Measurements from ENCODE around the gene MYO9B.

MYO9B gene

DNA sequence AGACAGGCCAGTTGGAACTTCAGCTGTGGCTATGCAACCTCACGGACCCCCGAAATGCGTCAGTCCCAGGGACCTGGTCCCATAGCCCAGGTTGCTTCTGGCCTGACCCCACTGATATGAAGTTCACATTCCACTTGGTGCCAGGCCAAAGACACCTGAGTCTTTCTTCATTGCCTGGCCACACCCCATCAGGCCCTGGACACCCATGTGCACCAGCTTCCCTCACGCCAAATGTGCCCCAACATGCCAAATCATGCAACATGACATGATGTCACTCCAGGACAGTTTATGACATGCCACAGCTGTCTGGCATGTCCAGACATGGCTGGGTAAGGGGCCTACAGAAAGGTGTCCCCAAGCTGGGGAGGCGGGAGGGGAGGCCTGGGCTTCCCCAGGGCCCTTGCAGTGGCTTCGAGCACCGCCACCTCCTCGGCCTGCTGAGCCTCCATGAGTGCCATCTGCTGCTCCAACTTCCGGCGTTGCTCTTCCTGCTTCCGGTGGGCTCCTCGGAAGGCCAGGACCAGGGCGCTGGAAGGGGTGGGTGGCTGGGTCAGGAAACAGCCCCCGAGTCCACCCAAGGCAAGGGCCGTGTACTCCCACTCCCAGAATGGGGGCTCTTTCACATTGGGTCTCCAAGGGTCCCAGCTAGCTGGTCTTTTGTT lies 174.4 kb downstream of the MYO9B start:
- Histone ChIP-seq H3K36me3 (ENCODE audit: control insufficient read depth in 1 of 2, insufficient read depth in 2 of 2, low read length in 2 of 2) (no peaks in the 10 kb centered on the region), H3K4me3 (ENCODE audit: low read depth in 1 of 2, low read length in 2 of 2) (no peak overlapping the region), H3K27me3 (ENCODE audit: low read depth, low read length) (no peaks in the 10 kb centered on the region), H3K4me1 (ENCODE audit: control insufficient read depth in 1 of 2, insufficient read depth in 2 of 2, low read length in 2 of 2) (peaks cover 6 to 14% of the 10 kb centered on the region in 2 donors), H3K9me3 (ENCODE audit: control insufficient read depth in 1 of 2, low read length in 2 of 2) (no peaks in the 10 kb centered on the region), H3K27ac (ENCODE audit: low read length) (no peak overlapping the region)

- Histone ChIP-seq H3K27me3 (ENCODE audit: low read depth, low read length) (no peaks in the 10 kb centered on the region), H3K4me3 (ENCODE audit: low read depth in 1 of 2, low read length in 2 of 2) (no peak overlapping the region), H3K36me3 (ENCODE audit: control insufficient read depth in 1 of 2, insufficient read depth in 2 of 2, low read length in 2 of 2) (no peaks in the 10 kb centered on the region), H3K9me3 (ENCODE audit: control insufficient read depth in 1 of 2, low read length in 2 of 2) (peaks cover 0 to 6% of the 10 kb centered on the region in 2 donors), H3K27ac (ENCODE audit: low read length) (no peak overlapping the region), H3K4me1 (ENCODE audit: control insufficient read depth in 1 of 2, insufficient read depth in 2 of 2, low read length in 2 of 2) (no peaks in the 10 kb centered on the region)
Measured at GRCh38 chr19:17254636-17255035, 179.1 kb downstream of the MYO9B start.

DNA sequence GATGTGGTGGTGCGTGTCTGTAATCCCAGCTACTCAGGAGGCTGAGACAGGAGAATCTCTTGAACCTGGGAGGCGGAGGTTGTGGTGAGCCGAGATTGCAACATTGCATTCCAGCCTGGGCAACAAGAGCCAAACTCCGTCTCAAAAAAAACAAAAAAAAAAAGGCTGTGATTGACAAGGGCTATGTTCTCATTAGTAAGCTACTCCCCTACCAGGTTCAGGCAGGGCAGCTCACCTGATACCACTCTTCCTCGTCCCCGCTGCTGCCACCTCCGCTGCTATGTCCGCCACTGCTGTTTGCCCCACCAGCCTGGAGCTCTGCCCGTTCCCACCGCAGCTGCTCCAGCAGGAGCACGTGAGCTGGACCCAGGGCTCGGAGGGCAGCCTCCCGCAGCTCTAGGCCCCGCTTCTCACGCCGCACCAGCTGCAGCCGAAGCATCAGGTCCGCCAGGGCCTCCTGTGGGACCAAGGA lies 179.6 kb downstream of the MYO9B start:
- H3K27me3 ChIP-seq (ENCODE audit: low read depth, low read length), result no peaks in the 10 kb centered on the region
- no peak overlapping the region for H3K27ac ChIP-seq (ENCODE audit: low read length)
- peaks cover 0 to 8% of the 10 kb centered on the region in 2 donors for H3K9me3 ChIP-seq (ENCODE audit: control insufficient read depth in 1 of 2, low read length in 2 of 2)
- no peak overlapping the region for H3K4me3 ChIP-seq (ENCODE audit: low read depth in 1 of 2, low read length in 2 of 2)
- H3K36me3 ChIP-seq (ENCODE audit: control insufficient read depth in 1 of 2, insufficient read depth in 2 of 2, low read length in 2 of 2), result no peaks in the 10 kb centered on the region
- H3K4me1 ChIP-seq (ENCODE audit: control insufficient read depth in 1 of 2, insufficient read depth in 2 of 2, low read length in 2 of 2), result no peaks in the 10 kb centered on the region

DNA sequence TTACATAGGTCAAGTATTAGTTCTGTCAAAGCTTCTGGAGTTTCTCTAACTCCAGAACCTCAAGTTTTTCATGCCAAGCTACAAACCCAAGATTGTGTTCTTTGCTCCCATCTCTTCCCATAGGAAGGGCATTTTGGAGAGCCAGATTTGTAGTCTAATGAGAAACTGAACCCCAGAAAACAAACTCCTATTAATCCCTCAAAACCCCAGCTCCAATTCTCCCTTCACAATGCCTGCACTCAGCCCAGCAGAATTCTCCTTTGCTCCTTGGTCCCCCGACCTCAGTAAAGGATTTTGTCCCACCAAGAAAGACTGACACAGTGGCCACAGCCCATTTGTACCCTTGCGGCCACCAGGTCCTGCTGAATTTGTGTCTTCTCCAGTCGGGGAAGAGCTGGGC lies 180.6 kb downstream of the MYO9B start:
- no peak overlapping the region for H3K27ac ChIP-seq (ENCODE audit: low read length)
- H3K9me3 ChIP-seq (ENCODE audit: control insufficient read depth in 1 of 2, low read length in 2 of 2), result peaks cover 0 to 8% of the 10 kb centered on the region in 2 donors
- no peaks in the 10 kb centered on the region for H3K27me3 ChIP-seq (ENCODE audit: low read depth, low read length)
- H3K36me3 ChIP-seq (ENCODE audit: control insufficient read depth in 1 of 2, insufficient read depth in 2 of 2, low read length in 2 of 2), result no peaks in the 10 kb centered on the region
- H3K4me1 ChIP-seq (ENCODE audit: control insufficient read depth in 1 of 2, insufficient read depth in 2 of 2, low read length in 2 of 2), result no peaks in the 10 kb centered on the region
- H3K4me3 ChIP-seq (ENCODE audit: low read depth in 1 of 2, low read length in 2 of 2), result no peak overlapping the region

- Histone ChIP-seq H3K4me3 (ENCODE audit: low read depth in 1 of 2, low read length in 2 of 2) (no peak overlapping the region), H3K27me3 (ENCODE audit: low read depth, low read length) (no peaks in the 10 kb centered on the region), H3K9me3 (ENCODE audit: control insufficient read depth in 1 of 2, low read length in 2 of 2) (peaks cover 0 to 8% of the 10 kb centered on the region in 2 donors), H3K36me3 (ENCODE audit: control insufficient read depth in 1 of 2, insufficient read depth in 2 of 2, low read length in 2 of 2) (no peaks in the 10 kb centered on the region), H3K4me1 (ENCODE audit: control insufficient read depth in 1 of 2, insufficient read depth in 2 of 2, low read length in 2 of 2) (no peaks in the 10 kb centered on the region), H3K27ac (ENCODE audit: low read length) (no peak overlapping the region)
Measured at GRCh38 chr19:17259118-17259780, 183.7 kb downstream of the MYO9B start.

DNA sequence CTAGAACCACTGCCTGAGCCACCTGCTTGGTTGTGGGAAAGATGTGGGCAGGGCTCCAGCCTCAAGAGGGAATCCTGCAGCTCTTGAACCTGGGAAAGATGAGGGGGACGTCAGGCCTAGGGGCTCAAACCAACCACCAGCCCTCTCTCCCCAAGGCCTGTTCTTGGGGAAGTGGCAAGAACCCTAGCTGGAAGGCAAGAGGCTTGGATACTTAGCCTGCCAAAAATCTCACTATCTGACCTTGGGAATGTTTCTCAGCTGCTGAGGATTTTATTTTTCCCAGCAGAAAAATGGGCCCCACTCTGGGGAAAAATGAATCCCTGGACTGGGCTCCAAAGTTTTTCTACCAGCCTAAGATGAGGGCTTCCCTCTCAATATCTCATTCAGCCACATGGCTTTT lies 184.4 kb downstream of the MYO9B start:
- Histone ChIP-seq H3K4me3 (ENCODE audit: low read depth in 1 of 2, low read length in 2 of 2) (no peak overlapping the region), H3K9me3 (ENCODE audit: control insufficient read depth in 1 of 2, low read length in 2 of 2) (peaks cover 0 to 8% of the 10 kb centered on the region in 2 donors), H3K27me3 (ENCODE audit: low read depth, low read length) (no peaks in the 10 kb centered on the region), H3K36me3 (ENCODE audit: control insufficient read depth in 1 of 2, insufficient read depth in 2 of 2, low read length in 2 of 2) (no peaks in the 10 kb centered on the region), H3K27ac (ENCODE audit: low read length) (no peak overlapping the region), H3K4me1 (ENCODE audit: control insufficient read depth in 1 of 2, insufficient read depth in 2 of 2, low read length in 2 of 2) (no peaks in the 10 kb centered on the region)

DNA sequence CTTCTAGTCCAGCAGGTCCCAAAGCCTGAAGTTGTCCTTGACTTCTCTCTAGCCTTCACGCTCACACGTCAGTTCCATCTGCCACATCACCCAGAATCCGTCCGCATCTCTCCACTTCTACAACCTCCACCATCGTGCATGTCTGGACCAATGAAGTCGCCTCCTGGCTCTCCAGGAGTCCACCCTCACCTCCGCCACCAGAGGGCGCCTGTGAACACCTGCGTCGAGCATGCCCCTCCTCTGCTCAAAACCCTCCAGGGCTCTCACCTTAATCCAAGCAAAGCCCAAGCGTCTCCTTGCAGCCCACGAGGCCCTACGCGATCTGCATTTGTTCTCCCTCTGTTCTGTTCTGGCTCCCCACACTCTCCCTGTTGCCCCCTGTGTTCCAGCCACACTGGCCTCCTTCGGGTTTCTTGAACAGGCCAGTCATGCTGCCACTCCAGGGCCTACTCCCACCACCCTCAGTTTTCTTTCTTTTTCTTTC lies 185.3 kb downstream of the MYO9B start:
- H3K36me3 ChIP-seq (ENCODE audit: control insufficient read depth in 1 of 2, insufficient read depth in 2 of 2, low read length in 2 of 2), result no peaks in the 10 kb centered on the region
- H3K4me1 ChIP-seq (ENCODE audit: control insufficient read depth in 1 of 2, insufficient read depth in 2 of 2, low read length in 2 of 2), result no peaks in the 10 kb centered on the region
- H3K9me3 ChIP-seq (ENCODE audit: control insufficient read depth in 1 of 2, low read length in 2 of 2), result peaks cover 0 to 8% of the 10 kb centered on the region in 2 donors
- H3K4me3 ChIP-seq (ENCODE audit: low read depth in 1 of 2, low read length in 2 of 2), result no peak overlapping the region
- no peak overlapping the region for H3K27ac ChIP-seq (ENCODE audit: low read length)
- no peaks in the 10 kb centered on the region for H3K27me3 ChIP-seq (ENCODE audit: low read depth, low read length)

DNA sequence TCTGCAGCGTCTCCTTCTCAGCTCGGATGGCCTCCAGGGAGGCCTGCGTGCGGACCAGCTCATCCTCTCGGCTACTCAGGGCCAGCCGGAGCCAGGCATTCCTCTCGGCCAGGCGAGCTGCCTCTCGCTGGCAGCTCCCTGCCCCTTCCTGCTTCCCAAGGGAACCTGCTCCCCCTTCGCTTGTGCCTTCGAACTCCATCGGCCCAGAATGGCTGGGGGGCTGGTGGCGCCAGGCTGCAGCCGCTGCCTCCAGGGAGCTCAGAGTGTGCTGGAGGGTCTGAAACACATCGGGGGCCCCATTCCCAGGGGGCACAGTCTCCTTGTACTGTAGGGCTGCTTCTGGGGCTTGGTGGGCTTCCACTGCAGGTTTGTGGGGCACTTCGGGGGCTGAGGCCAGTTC lies 187.0 kb downstream of the MYO9B start:
- Histone ChIP-seq H3K9me3 (ENCODE audit: control insufficient read depth in 1 of 2, low read length in 2 of 2) (peaks cover 0 to 8% of the 10 kb centered on the region in 2 donors), H3K27ac (ENCODE audit: low read length) (no peak overlapping the region), H3K4me3 (ENCODE audit: low read depth in 1 of 2, low read length in 2 of 2) (no peak overlapping the region), H3K27me3 (ENCODE audit: low read depth, low read length) (no peaks in the 10 kb centered on the region), H3K36me3 (ENCODE audit: control insufficient read depth in 1 of 2, insufficient read depth in 2 of 2, low read length in 2 of 2) (no peaks in the 10 kb centered on the region), H3K4me1 (ENCODE audit: control insufficient read depth in 1 of 2, insufficient read depth in 2 of 2, low read length in 2 of 2) (peaks cover 0 to under 1% of the 10 kb centered on the region in 2 donors)
